ENCODE data around the gene PAK6. TPM values are rescaled to one million over a fixed set of nuclear protein-coding genes. Genes with fewer than 3 reads are reported as not detected.

The PAK6 gene
- total and polyA plus RNA-seq, 4 experiments from 2014 or later: 0.53 to 1.7 (median 0.67) TPM; not detected in 1

- H3K9me3 Mint-ChIP-seq: no peaks in the 10 kb centered on the region
- DNase-seq: no peak
- H3K27ac ChIP-seq (ENCODE audit: low read depth, low read length): no peak overlapping the region
- H3K4me3 Mint-ChIP-seq: no peak overlapping the region
- no peaks in the 10 kb centered on the region for H3K4me1 ChIP-seq (ENCODE audit: insufficient read depth, low read length)
- intact Hi-C loops (cut with micrococcal nuclease): loop anchor here (10.0 kb wide), 1 partner anchor 387 kb away; no protein-coding TSS in a partner anchor
- no peaks in the 10 kb centered on the region for H3K9me3 ChIP-seq (ENCODE audit: control insufficient read depth in 1 of 2, low read length in 2 of 2)
- no peak overlapping the region for H3K4me3 ChIP-seq (ENCODE audit: low read length in 2 of 2)
- no peaks in the 10 kb centered on the region for H3K36me3 Mint-ChIP-seq
- ChIA-PET POLR2A (ENCODE audit: partially characterized antibody) (no interaction called here), CTCF (ENCODE audit: partially characterized antibody) (interaction anchor here (1.0 to 14.0 kb wide), 10 partner anchors 7 to 487 kb away, joined by 3 to 427 read pairs (median 23); partner anchors contain the start of genes CCDC9B and PLCB2)
- H3K4me1 Mint-ChIP-seq: peaks cover 0 to 11% (median under 1%) of the 10 kb centered on the region in 4 donors
- no peaks in the 10 kb centered on the region for H3K27me3 ChIP-seq (ENCODE audit: insufficient read depth, low read length)
- H3K36me3 ChIP-seq (ENCODE audit: insufficient read depth, low read length): no peaks in the 10 kb centered on the region
- peaks cover 0 to 2% of the 10 kb centered on the region in 2 donors for H3K27me3 Mint-ChIP-seq
- no peak overlapping the region for H3K27ac Mint-ChIP-seq
Measured at GRCh38 chr15:40271685-40272484, 33.0 kb downstream of the PAK6 start.

GRCh38 chr15:40272485-40273056 is 33.7 kb downstream of the PAK6 start:
- POLR2A ChIA-PET (ENCODE audit: partially characterized antibody): interaction anchor here (1.4 kb wide), 1 partner anchor 36 kb away, joined by 4 read pairs; no protein-coding TSS in a partner anchor
- H3K4me1 ChIP-seq (ENCODE audit: insufficient read depth, low read length): no peaks in the 10 kb centered on the region
- H3K4me1 Mint-ChIP-seq: peaks cover 0 to 11% (median under 1%) of the 10 kb centered on the region in 4 donors

GRCh38 chr15:40273428-40273827 is 34.6 kb downstream of the PAK6 start:
- Histone ChIP-seq H3K4me1 (ENCODE audit: insufficient read depth, low read length) (no peaks in the 10 kb centered on the region), H3K9me3 (ENCODE audit: control insufficient read depth in 1 of 2, low read length in 2 of 2) (no peaks in the 10 kb centered on the region), H3K27me3 (ENCODE audit: insufficient read depth, low read length) (no peaks in the 10 kb centered on the region), H3K4me3 (ENCODE audit: low read length in 2 of 2) (no peak overlapping the region), H3K27ac (ENCODE audit: low read depth, low read length) (no peak overlapping the region), H3K36me3 (ENCODE audit: insufficient read depth, low read length) (no peaks in the 10 kb centered on the region)
- Mint-ChIP-seq H3K36me3 (no peaks in the 10 kb centered on the region), H3K4me3 (no peak overlapping the region), H3K27ac (no peak overlapping the region), H3K4me1 (peaks cover 0 to 11% (median under 1%) of the 10 kb centered on the region in 4 donors), H3K9me3 (no peaks in the 10 kb centered on the region), H3K27me3 (peaks cover 0 to 10% of the 10 kb centered on the region in 2 donors)
- DNase-seq: no peak
- CTCF ChIA-PET (ENCODE audit: partially characterized antibody): interaction anchor here (0.6 to 14.0 kb wide), 30 partner anchors 10 to 933 kb away, joined by 3 to 427 read pairs (median 6); partner anchors contain the start of genes BMF, CCDC9B, IVD and PLCB2
- POLR2A ChIA-PET (ENCODE audit: partially characterized antibody): interaction anchor here (1.0 to 2.1 kb wide), 5 partner anchors 35 to 232 kb away, joined by 3 to 10 read pairs (median 7); no protein-coding TSS in a partner anchor
- intact Hi-C loops (cut with micrococcal nuclease): loop anchor here (10.0 kb wide), 1 partner anchor 389 kb away; no protein-coding TSS in a partner anchor

More at GRCh38 chr15:40272485-40273056, 33.7 kb downstream of the PAK6 start:
- Histone ChIP-seq H3K27me3 (ENCODE audit: insufficient read depth, low read length) (no peaks in the 10 kb centered on the region), H3K9me3 (ENCODE audit: control insufficient read depth in 1 of 2, low read length in 2 of 2) (no peaks in the 10 kb centered on the region), H3K36me3 (ENCODE audit: insufficient read depth, low read length) (no peaks in the 10 kb centered on the region), H3K4me3 (ENCODE audit: low read length in 2 of 2) (no peak overlapping the region), H3K27ac (ENCODE audit: low read depth, low read length) (no peak overlapping the region)
- Mint-ChIP-seq H3K27ac (no peak overlapping the region), H3K36me3 (no peaks in the 10 kb centered on the region), H3K27me3 (peaks cover 0 to 5% of the 10 kb centered on the region in 2 donors), H3K4me3 (no peak overlapping the region), H3K9me3 (no peaks in the 10 kb centered on the region)
- CTCF ChIA-PET (ENCODE audit: partially characterized antibody): interaction anchor here (0.5 to 14.0 kb wide), 19 partner anchors 8 to 487 kb away, joined by 3 to 427 read pairs (median 14); partner anchors contain the start of genes CCDC9B, PLCB2 and SRP14
- intact Hi-C loops (cut with micrococcal nuclease): loop anchor here (10.0 kb wide), 1 partner anchor 388 kb away; no protein-coding TSS in a partner anchor
- DNase-seq: no peak

- CTCF ChIA-PET (ENCODE audit: partially characterized antibody): interaction anchor here (0.6 to 14.0 kb wide), 44 partner anchors 8 to 491 kb away, joined by 3 to 427 read pairs (median 4); partner anchors contain the start of genes ANKRD63, BMF, BUB1B and CCDC9B
- H3K9me3 Mint-ChIP-seq: no peaks in the 10 kb centered on the region
- Histone ChIP-seq H3K36me3 (ENCODE audit: insufficient read depth, low read length) (no peaks in the 10 kb centered on the region), H3K4me1 (ENCODE audit: insufficient read depth, low read length) (peaks cover 5% of the 10 kb centered on the region), H3K27me3 (ENCODE audit: insufficient read depth, low read length) (no peaks in the 10 kb centered on the region), H3K4me3 (ENCODE audit: low read length in 2 of 2) (no peak overlapping the region), H3K9me3 (ENCODE audit: control insufficient read depth in 1 of 2, low read length in 2 of 2) (no peaks in the 10 kb centered on the region), H3K27ac (ENCODE audit: low read depth, low read length) (no peak overlapping the region)
- peak; percentile 81 to 88 (median 84) for DNase-seq
- peaks cover 3 to 18% of the 10 kb centered on the region in 2 donors for H3K27me3 Mint-ChIP-seq
- H3K4me1 Mint-ChIP-seq: peaks cover 2 to 11% (median 5%) of the 10 kb centered on the region in 4 donors
- POLR2A ChIA-PET (ENCODE audit: partially characterized antibody): interaction anchor here (0.7 to 2.1 kb wide), 8 partner anchors 31 to 233 kb away, joined by 3 to 10 read pairs (median 4); no protein-coding TSS in a partner anchor
- H3K4me3 Mint-ChIP-seq: no peak overlapping the region
- H3K27ac Mint-ChIP-seq: peak overlapping the region in 3 of 7 donors; percentile 24 to 54 (median 32)
- H3K36me3 Mint-ChIP-seq: no peaks in the 10 kb centered on the region
- intact Hi-C loops (cut with micrococcal nuclease): loop anchor here (1.0 to 10.0 kb wide), 6 partner anchors 57 to 588 kb away; no protein-coding TSS in a partner anchor
Measured at GRCh38 chr15:40274350-40275274, 35.7 kb downstream of the PAK6 start.

- Mint-ChIP-seq H3K27ac (no peak overlapping the region), H3K27me3 (peaks cover 7 to 22% of the 10 kb centered on the region in 2 donors), H3K36me3 (no peaks in the 10 kb centered on the region), H3K4me3 (no peak overlapping the region), H3K4me1 (peaks cover 2 to 7% (median 5%) of the 10 kb centered on the region in 4 donors), H3K9me3 (no peaks in the 10 kb centered on the region)
- Histone ChIP-seq H3K9me3 (ENCODE audit: control insufficient read depth in 1 of 2, low read length in 2 of 2) (no peaks in the 10 kb centered on the region), H3K27me3 (ENCODE audit: insufficient read depth, low read length) (no peaks in the 10 kb centered on the region), H3K36me3 (ENCODE audit: insufficient read depth, low read length) (no peaks in the 10 kb centered on the region), H3K4me1 (ENCODE audit: insufficient read depth, low read length) (peaks cover 5% of the 10 kb centered on the region), H3K4me3 (ENCODE audit: low read length in 2 of 2) (no peak overlapping the region), H3K27ac (ENCODE audit: low read depth, low read length) (no peak overlapping the region)
- intact Hi-C loops (cut with micrococcal nuclease): loop anchor here (2.0 to 10.0 kb wide), 2 partner anchors 171 to 391 kb away; no protein-coding TSS in a partner anchor
- POLR2A ChIA-PET (ENCODE audit: partially characterized antibody): no interaction called here
- no peak for DNase-seq
- CTCF ChIA-PET (ENCODE audit: partially characterized antibody): interaction anchor here (0.5 to 14.0 kb wide), 22 partner anchors 8 to 911 kb away, joined by 3 to 427 read pairs (median 10); partner anchors contain the start of genes ANKRD63, BUB1B, CCDC9B and PLCB2
Measured at GRCh38 chr15:40275523-40275922, 36.7 kb downstream of the PAK6 start.

- H3K4me3 Mint-ChIP-seq: no peak overlapping the region
- H3K36me3 Mint-ChIP-seq: no peaks in the 10 kb centered on the region
- Histone ChIP-seq H3K27ac (ENCODE audit: low read depth, low read length) (no peak overlapping the region), H3K27me3 (ENCODE audit: insufficient read depth, low read length) (peaks cover 4% of the 10 kb centered on the region), H3K4me3 (ENCODE audit: low read length in 2 of 2) (no peak overlapping the region), H3K9me3 (ENCODE audit: control insufficient read depth in 1 of 2, low read length in 2 of 2) (no peaks in the 10 kb centered on the region), H3K36me3 (ENCODE audit: insufficient read depth, low read length) (no peaks in the 10 kb centered on the region), H3K4me1 (ENCODE audit: insufficient read depth, low read length) (peaks cover 5% of the 10 kb centered on the region)
- peaks cover 2 to 8% (median 5%) of the 10 kb centered on the region in 4 donors for H3K4me1 Mint-ChIP-seq
- intact Hi-C loops (cut with micrococcal nuclease): loop anchor here (2.0 to 10.0 kb wide), 2 partner anchors 171 to 391 kb away; no protein-coding TSS in a partner anchor
- CTCF ChIA-PET (ENCODE audit: partially characterized antibody): interaction anchor here (0.5 to 14.0 kb wide), 12 partner anchors 9 to 911 kb away, joined by 3 to 427 read pairs (median 28); partner anchors contain the start of genes CCDC9B, PLCB2 and SRP14
- POLR2A ChIA-PET (ENCODE audit: partially characterized antibody): no interaction called here
- no peaks in the 10 kb centered on the region for H3K9me3 Mint-ChIP-seq
- DNase-seq: no peak
- no peak overlapping the region for H3K27ac Mint-ChIP-seq
- peaks cover 7 to 24% of the 10 kb centered on the region in 2 donors for H3K27me3 Mint-ChIP-seq
Measured at GRCh38 chr15:40275954-40276353, 37.1 kb downstream of the PAK6 start.

Measured in CD4-positive, alpha-beta memory T cell (primary cell).